GM12878 (cell line): ENCODE measurements around the gene EVX2. TPM values are rescaled to one million over a fixed set of nuclear protein-coding genes. Genes with fewer than 3 reads are reported as not detected.

ENCODE experiments used
- ATAC-seq: fragments of 200-7000 bp; cut with Tn5 transposase; 3 replicates; pipeline ENCODE4 v1.9.1; 2020; ENCODE audit warnings: mild to moderate bottlenecking, moderate library complexity
- BruUV-seq: library from RNA; stranded (reverse); fragments of 400-500 nt; replicated peaks from 2 replicates; lab custom pipeline; 2021; lab: Mats Ljungman, UMichigan
- CTCF ChIA-PET: fragments of 300-600 bp; sonication (Branson Sonifier 250); formaldehyde crosslinking; extraction: SDS; loops from one replicate; lab custom pipeline; 2021; ENCODE audit warnings: inconsistent platforms; lab: Yijun Ruan, JAX
- POLR2A ChIA-PET: fragments of 350-600 bp; formaldehyde crosslinking; extraction: SDS; loops from one replicate; lab custom pipeline; 2021; ENCODE audit warnings: inconsistent platforms; lab: Charles Lee
- RAD21 ChIA-PET: fragments of 300-600 bp; sonication (Branson Sonifier 250); formaldehyde crosslinking; loops from one replicate; lab custom pipeline; 2023; ENCODE audit warnings: antibody characterized with exemption; ENCODE audit not compliant: unreplicated experiment; lab: Charles Lee
- SMC1A ChIA-PET: fragments of 300-600 bp; sonication (Branson Sonifier 250); formaldehyde crosslinking; loops from one replicate; lab custom pipeline; 2023; ENCODE audit not compliant: unreplicated experiment, uncharacterized antibody; lab: Charles Lee
- DNase-seq: peaks from one replicate; pipeline ENCODE4 v3.0.0-alpha.2; 2011; ENCODE audit warnings: low read depth, low spot score
- FAIRE-seq: peaks from 3 replicates; lab custom pipeline; 2011; peaks lifted over from hg19 to GRCh38; lab: Jason Lieb, UNC
- H2AFZ ChIP-seq: 2 replicates; pipeline ENCODE4 v1.6.0; 2011; ENCODE audit warnings: low read depth, low read length, control low read depth; ENCODE audit not compliant: control insufficient read depth
- H3K27ac ChIP-seq: 2 replicates; pipeline ENCODE4 v1.5.1; 2011; ENCODE audit warnings: control low read depth; ENCODE audit not compliant: control insufficient read depth, insufficient read depth
- H3K27me3 ChIP-seq, 2 experiments: replicated peaks in 1 of 2; 2 replicates each; pipeline versions ENCODE4 v1.6.0 to v1.6.1; 2011; ENCODE audit warnings: low read length in 1 of 2; ENCODE audit not compliant: control insufficient read depth in 2 of 2, insufficient read depth in 2 of 2
- H3K36me3 ChIP-seq, 2 experiments: 2 replicates each; pipeline ENCODE4 v1.5.1; 2011; ENCODE audit warnings: low read length in 1 of 2; ENCODE audit not compliant: control insufficient read depth in 2 of 2, insufficient read depth in 2 of 2
- H3K4me1 ChIP-seq: 2 replicates; pipeline ENCODE4 v1.6.1; 2011; ENCODE audit warnings: mild to moderate bottlenecking, low read length, moderate library complexity, mixed read lengths; ENCODE audit not compliant: control insufficient read depth, insufficient read depth
- H3K4me2 ChIP-seq: 2 replicates; pipeline ENCODE4 v1.6.0; 2011; ENCODE audit warnings: control low read depth; ENCODE audit not compliant: control insufficient read depth, insufficient read depth
- H3K4me3 ChIP-seq: fragments of 200-600 bp; sonication (generic); 2 replicates; pipeline ENCODE4 v1.5.1; 2016
- H3K79me2 ChIP-seq: 2 replicates; pipeline ENCODE4 v1.6.0; 2011; ENCODE audit warnings: low read length; ENCODE audit not compliant: control insufficient read depth, insufficient read depth
- H3K9ac ChIP-seq: 2 replicates; pipeline ENCODE4 v1.8.0; 2011; ENCODE audit warnings: low read length, control low read depth, mixed read lengths; ENCODE audit not compliant: control insufficient read depth, insufficient read depth
- H3K9me3 ChIP-seq: replicated peaks from 3 replicates; pipeline ENCODE4 v1.5.1; 2011; ENCODE audit warnings: mild to moderate bottlenecking, low read length; ENCODE audit not compliant: control insufficient read depth, insufficient read depth
- H4K20me1 ChIP-seq: 2 replicates; pipeline ENCODE4 v1.6.0; 2011; ENCODE audit not compliant: control insufficient read depth, insufficient read depth
- ATF3 ChIP-seq: IDR thresholded peaks from 2 replicates; pipeline ENCODE4 v1.6.1; 2011; ENCODE audit warnings: low read depth, mild to moderate bottlenecking, low read length, moderate library complexity, borderline replicate concordance; ENCODE audit errors: extremely low read depth
- BRCA1 ChIP-seq: IDR thresholded peaks from 2 replicates; pipeline ENCODE4 v1.6.1; 2011; ENCODE audit warnings: low read depth, low read length, improper control_type of control experiment
- CBX3 ChIP-seq: fragments of 200-600 bp; sonication (generic); IDR thresholded peaks from 2 replicates; pipeline ENCODE4 v1.6.1; 2016; ENCODE audit warnings: low read depth, borderline replicate concordance
- CREM ChIP-seq: IDR thresholded peaks from 2 replicates; pipeline ENCODE4 v1.6.1; 2014; ENCODE audit warnings: antibody characterized with exemption, low read depth
- CTCF ChIP-seq, 3 experiments: IDR thresholded peaks in 2 of 3; conservative IDR thresholded peaks in 1 of 3; 2 replicates each; pipeline ENCODE4 v1.5.1; 2011; ENCODE audit warnings: low read depth in 3 of 3, low read length in 3 of 3, mild to moderate bottlenecking in 3 of 3, control low read depth in 2 of 3, moderate library complexity in 2 of 3, inconsistent platforms in 1 of 3, mixed read lengths in 1 of 3; ENCODE audit not compliant: control insufficient read depth in 2 of 3, insufficient read depth in 1 of 3; ENCODE audit errors: extremely low read depth in 1 of 3
- E2F4 ChIP-seq: IDR thresholded peaks from 2 replicates; pipeline ENCODE4 v1.6.1; 2012; ENCODE audit warnings: low read depth, low read length, improper control_type of control experiment
- HDAC6 ChIP-seq: fragments of 200-600 bp; sonication (generic); IDR thresholded peaks from one replicate; pipeline ENCODE4 v1.8.0; 2017; ENCODE audit warnings: antibody characterized with exemption; ENCODE audit not compliant: unreplicated experiment
- JUND ChIP-seq: IDR thresholded peaks from 2 replicates; pipeline ENCODE4 v1.6.1; 2012; ENCODE audit warnings: low read depth, mild to moderate bottlenecking, low read length, improper control_type of control experiment, moderate library complexity
- KDM1A ChIP-seq: fragments of 200-600 bp; sonication (generic); IDR thresholded peaks from 2 replicates; pipeline ENCODE4 v1.6.1; 2016; ENCODE audit warnings: borderline replicate concordance
- MLLT1 ChIP-seq: fragments of 450-650 bp; IDR thresholded peaks from 2 replicates; pipeline ENCODE4 v1.6.1; 2016; ENCODE audit warnings: mild to moderate bottlenecking
- NFYA ChIP-seq: IDR thresholded peaks from 2 replicates; pipeline ENCODE4 v1.6.1; 2011; ENCODE audit warnings: low read depth, mild to moderate bottlenecking, low read length, improper control_type of control experiment, borderline replicate concordance
- STAT1 ChIP-seq: fragments of 450-650 bp; conservative IDR thresholded peaks from 2 replicates; pipeline ENCODE4 v1.6.1; 2014; ENCODE audit warnings: antibody characterized with exemption, mild to moderate bottlenecking
- STAT3 ChIP-seq: IDR thresholded peaks from 2 replicates; pipeline ENCODE4 v1.6.1; 2011; ENCODE audit warnings: low read depth, low read length, improper control_type of control experiment
- SUZ12 ChIP-seq: fragments of 200-600 bp; sonication (generic); IDR thresholded peaks from one replicate; pipeline ENCODE4 v1.6.1; 2018; ENCODE audit warnings: antibody characterized with exemption, mild to moderate bottlenecking; ENCODE audit not compliant: unreplicated experiment
- WGBS: methylation state at CpG from one replicate; pipeline ENCODE4 v1.1.6; 2016; ENCODE audit warnings: low lambda C conversion rate; ENCODE audit not compliant: insufficient replicate concordance, insufficient coverage; ENCODE audit errors: missing lambda C conversion rate; 5-methylcytosine and 5-hydroxymethylcytosine counted together
- in situ Hi-C: fragments of 300-500 bp; cut with MboI; formaldehyde crosslinking; loops from 9 replicates; pipeline ENCODE4 v1.14.3; 2018; ENCODE audit warnings: mixed read lengths
- intact Hi-C: fragments of 100-400 bp; cut with micrococcal nuclease; formaldehyde crosslinking; loops from one replicate; pipeline ENCODE4 v1.14.2; 2022; ENCODE audit not compliant: unreplicated experiment
- polyA plus RNA-seq, 11 experiments: library from polyadenylated mRNA; depleted of rRNA in 4 of 11; unstranded in 6 of 11; stranded (reverse) in 5 of 11; fragments of >200 nt; fragmentation: Nextera tagmentation in 4 of 11; fragmentation: Illumina TruSeq in 1 of 11; extraction: Ambion mirVana in 4 of 11; extraction: Trizol in 1 of 11; gene quantifications; 1 replicate in 1 of 11; 2 replicates in 10 of 11; pipeline versions ENCODE4 v1.2.1 to v1.2.3, GENCODE V29; 2011 to 2016; ENCODE audit warnings: inconsistent platforms in 2 of 11, missing spikeins in 2 of 11, low read depth in 1 of 11
- total RNA-seq, 4 experiments: library from RNA; depleted of rRNA in 3 of 4; stranded (reverse); fragments of >200 nt in 3 of 4; fragmentation: Illumina TruSeq in 1 of 4; extraction: Trizol in 1 of 4; gene quantifications; 2 replicates each; pipeline versions ENCODE4 v1.2.1 to v1.2.3, GENCODE V29; 2013 to 2021

Gene EVX2
- total and polyA plus RNA-seq, 10 of the 15 experiments (the other 5 are each of a cell fraction or from before 2014, with no cell fraction given), result not detected

- TF ChIP-seq STAT3 (no peak), CTCF (IDR thresholded peaks at IDR 0.05 in 2 of 3, conservative IDR thresholded peaks at IDR 0.05 in 1 of 3; ENCODE audit: control insufficient read depth in 2 of 3, extremely low read depth in 1 of 3, insufficient read depth in 1 of 3, low read depth in 3 of 3, low read length in 3 of 3) (no peak)
These were observed 10.5 kb downstream of the EVX2 start (continued) for GRCh38 chr2:176072951-176073904.

GRCh38 chr2:176072292-176072669, 11.5 kb downstream of the EVX2 start:
- no peak overlapping the region for H3K27ac ChIP-seq
- in situ Hi-C loops, result no loop called here
- POLR2A ChIA-PET, result no interaction called here
- intact Hi-C loops, result no loop called here
- H2AFZ ChIP-seq, result no peak overlapping the region
- H3K4me1 ChIP-seq, result no peaks in the 10 kb centered on the region; the same call in 1 of the 2 replicates
- H3K27me3 ChIP-seq, result peaks cover 11 to 47% of the 10 kb centered on the region in 2 experiments
- BruUV-seq, result no TSS peak
- DNase-seq (no peak), ATAC-seq (no peak), FAIRE-seq (no peak)
- H3K4me3 ChIP-seq, result no peak overlapping the region
- H3K4me2 ChIP-seq, result no peak overlapping the region
- no peak for TF ChIP-seq JUND
- no peak for TF ChIP-seq CBX3
- no peak for TF ChIP-seq STAT1
- TF ChIP-seq BRCA1, result no peak
- TF ChIP-seq MLLT1, result no peak
- TF ChIP-seq E2F4, result no peak
- TF ChIP-seq CREM, result no peak
- TF ChIP-seq ATF3, result no peak
- TF ChIP-seq NFYA, result no peak
- no peak for TF ChIP-seq HDAC6
- TF ChIP-seq SUZ12, result no peak
- no peak for TF ChIP-seq KDM1A
- 41% methylated on average over 5 of the region's 5 CpGs for WGBS
- no peaks in the 10 kb centered on the region for H3K79me2 ChIP-seq
- no peaks in the 10 kb centered on the region; the same call in 1 of the 3 replicates for H3K9me3 ChIP-seq
- SMC1A ChIA-PET, result no interaction called here
- RAD21 ChIA-PET, result no interaction called here
- no peaks in the 10 kb centered on the region for H3K36me3 ChIP-seq
- H3K9ac ChIP-seq, result no peak overlapping the region
- H4K20me1 ChIP-seq, result no peaks in the 10 kb centered on the region
- CTCF ChIA-PET, result no interaction called here
